Activated naive CD4-positive, alpha-beta T cell (primary cell): ENCODE measurements around the gene RBMXL2.

Experiments
- DNase-seq, 4 experiments: peaks; one replicate each; lab custom pipeline; 2025; lab: John Stamatoyannopoulos, UW

Gene RBMXL2

GRCh38 chr11:7088921-7089320, at the start of gene RBMXL2:
Gene RBMXL2, plus strand, starts transcription at chr11:7088998. Its CDS starts 123 bp downstream, at chr11:7089121.
- no peak for DNase-seq

GRCh38 chr11:7046474-7047175, 42.2 kb upstream of the RBMXL2 start:
- no peak for DNase-seq

GRCh38 chr11:7050191-7050590, 38.6 kb upstream of the RBMXL2 start:
- DNase-seq = no peak

- no peak for DNase-seq
These were observed 31.8 kb upstream of the RBMXL2 start for GRCh38 chr11:7056828-7057513.

GRCh38 chr11:7057641-7058040, 31.2 kb upstream of the RBMXL2 start:
- no peak for DNase-seq

- no peak for DNase-seq
These were observed 27.9 kb upstream of the RBMXL2 start for GRCh38 chr11:7060868-7061267.

- DNase-seq = no peak
These were observed 26.3 kb upstream of the RBMXL2 start for GRCh38 chr11:7062534-7062933.

- no peak for DNase-seq
These were observed 16.3 kb upstream of the RBMXL2 start for GRCh38 chr11:7072401-7073028.

GRCh38 chr11:7077101-7077500, 11.7 kb upstream of the RBMXL2 start:
- DNase-seq = no peak

- DNase-seq = no peak
These were observed 9.2 kb upstream of the RBMXL2 start for GRCh38 chr11:7079545-7080135.

GRCh38 chr11:7080900-7081299, 7.9 kb upstream of the RBMXL2 start:
- DNase-seq = no peak

GRCh38 chr11:7081441-7081840, 7.4 kb upstream of the RBMXL2 start:
- no peak for DNase-seq

- no peak for DNase-seq
These were observed 792 bp downstream of the RBMXL2 start for GRCh38 chr11:7089328-7090251.

- no peak for DNase-seq
These were observed 9.5 kb downstream of the RBMXL2 start for GRCh38 chr11:7098235-7098832.

- no peak for DNase-seq
These were observed 27.0 kb downstream of the RBMXL2 start for GRCh38 chr11:7115780-7116179.

GRCh38 chr11:7116370-7116769, 27.6 kb downstream of the RBMXL2 start:
- DNase-seq = no peak

GRCh38 chr11:7138051-7138450, 49.3 kb downstream of the RBMXL2 start:
- DNase-seq = no peak
